Mucosa of gallbladder (tissue), 1 donor: Measurements from ENCODE around the gene GPATCH3. TPM values are rescaled to one million over a fixed set of nuclear protein-coding genes. Genes with fewer than 3 reads are reported as not detected.
A peak's percentile ranks its signal among the peaks of the same experiment; 100 is the strongest.
"Not testable (repeated sequence)": the region's sequence is repeated elsewhere in the genome, so short reads cannot be mapped to it uniquely, and the experiment has no call there.

Source experiments
- DNase-seq: peaks from one replicate; pipeline ENCODE4 v3.0.0-alpha.2; 2020; ENCODE audit warnings: low spot score
- total RNA-seq: library from RNA; stranded (reverse); gene quantifications from one replicate; pipeline ENCODE4 v1.2.1, GENCODE V29; 2021
- donor health status: DM: no; HTN: no; CAD: no.

Gene GPATCH3
- total RNA-seq, 1 donor from 2014 or later = 13.7 TPM

- not testable (repeated sequence) for DNase-seq
These were observed 27.2 kb downstream of the GPATCH3 start for GRCh38 chr1:26873097-26873496.

GRCh38 chr1:26864610-26865480, 35.4 kb downstream of the GPATCH3 start:
- DNase-seq = peak; percentile 97

GRCh38 chr1:26863685-26864077, 36.6 kb downstream of the GPATCH3 start:
- no peak for DNase-seq

GRCh38 chr1:26862781-26863684, 37.2 kb downstream of the GPATCH3 start, which contains the start of gene SFN:
TSS of gene SFN (plus strand) at chr1:26863149. CDS start at chr1:26863213, 64 bp downstream.
- DNase-seq = peak; percentile 84

GRCh38 chr1:26861889-26862378, 38.3 kb downstream of the GPATCH3 start:
- no peak for DNase-seq

GRCh38 chr1:26861286-26861701, 39.0 kb downstream of the GPATCH3 start:
- DNase-seq = no peak

- no peak for DNase-seq
These were observed 41.2 kb downstream of the GPATCH3 start for GRCh38 chr1:26858891-26859640.

- DNase-seq = no peak
These were observed 42.1 kb downstream of the GPATCH3 start for GRCh38 chr1:26858160-26858559.

GRCh38 chr1:26857473-26858060, 42.7 kb downstream of the GPATCH3 start:
- DNase-seq = no peak

GRCh38 chr1:26856604-26857469, 43.4 kb downstream of the GPATCH3 start:
- no peak for DNase-seq

GRCh38 chr1:26856181-26856580, 44.1 kb downstream of the GPATCH3 start:
- no peak for DNase-seq

- DNase-seq = no peak
These were observed 44.6 kb downstream of the GPATCH3 start for GRCh38 chr1:26855636-26856035.

GRCh38 chr1:26854906-26855305, 45.4 kb downstream of the GPATCH3 start:
- DNase-seq = no peak

GRCh38 chr1:26853600-26853999, 46.7 kb downstream of the GPATCH3 start:
- DNase-seq = no peak

- DNase-seq = peak; percentile 85
These were observed 47.1 kb downstream of the GPATCH3 start for GRCh38 chr1:26853156-26853555.

- no peak for DNase-seq
These were observed 47.6 kb downstream of the GPATCH3 start for GRCh38 chr1:26852701-26853100.

GRCh38 chr1:26851106-26851684, 49.1 kb downstream of the GPATCH3 start:
- no peak for DNase-seq

GRCh38 chr1:26848941-26849774, 51.1 kb downstream of the GPATCH3 start:
- peak; percentile 82 for DNase-seq

- no peak for DNase-seq
These were observed 51.8 kb downstream of the GPATCH3 start for GRCh38 chr1:26848499-26848898.
